Panc1 (cell line): Measurements from ENCODE around the gene DEAF1.

ENCODE experiments used
- CTCF ChIP-seq: fragments of 450-650 bp; IDR thresholded peaks from 2 replicates; pipeline ENCODE4 v1.5.1; 2017; ENCODE audit warnings: mild to moderate bottlenecking
- REST ChIP-seq, 2 experiments: IDR thresholded peaks; 2 replicates each; pipeline ENCODE4 v1.6.1; 2011 to 2012; ENCODE audit warnings: low read depth in 2 of 2, control low read depth in 1 of 2, low read length in 1 of 2, mild to moderate bottlenecking in 1 of 2, moderate library complexity in 1 of 2; ENCODE audit not compliant: insufficient read depth in 1 of 2

- TF ChIP-seq CTCF (no peak), REST (IDR thresholded peaks at IDR 0.05; ENCODE audit: insufficient read depth in 1 of 2, low read depth in 2 of 2, low read length in 1 of 2) (no peak)
These were observed 30.7 kb upstream of the DEAF1 start for GRCh38 chr11:725624-726202.
